ENCODE results near the gene RAC2.

The RAC2 gene

GRCh38 chr22:37199103-37199759 lies 44.8 kb downstream of the RAC2 start:
- H3K4me3 ChIP-seq (ENCODE audit: low read depth, low read length): peak overlapping the region; percentile 64
- TF ChIP-seq CTCF (IDR thresholded peaks at IDR 0.05; ENCODE audit: low read depth, low read length): peak; percentile 82

- peak overlapping the region; percentile 64 for H3K4me3 ChIP-seq (ENCODE audit: low read depth, low read length)
- peak; percentile 61 for TF ChIP-seq CTCF (IDR thresholded peaks at IDR 0.05; ENCODE audit: low read depth, low read length)
Observed at GRCh38 chr22:37198258-37199102, 45.6 kb downstream of the RAC2 start.

- no peak overlapping the region for H3K4me3 ChIP-seq (ENCODE audit: low read depth, low read length)
- no peak for TF ChIP-seq CTCF (IDR thresholded peaks at IDR 0.05; ENCODE audit: low read depth, low read length)
Observed at GRCh38 chr22:37197451-37198257, 46.4 kb downstream of the RAC2 start.

- TF ChIP-seq CTCF (IDR thresholded peaks at IDR 0.05; ENCODE audit: low read depth, low read length): 0 out of 2 replicates have a peak, but pooled peaks have one; percentile 8
- H3K4me3 ChIP-seq (ENCODE audit: low read depth, low read length): no peak overlapping the region
Observed at GRCh38 chr22:37196539-37197450, 47.3 kb downstream of the RAC2 start.

- TF ChIP-seq CTCF (IDR thresholded peaks at IDR 0.05; ENCODE audit: low read depth, low read length): no peak
- no peak overlapping the region for H3K4me3 ChIP-seq (ENCODE audit: low read depth, low read length)
Observed at GRCh38 chr22:37195921-37196320, 48.1 kb downstream of the RAC2 start.

GRCh38 chr22:37194750-37195149 lies 49.3 kb downstream of the RAC2 start:
- no peak overlapping the region for H3K4me3 ChIP-seq (ENCODE audit: low read depth, low read length)
- no peak for TF ChIP-seq CTCF (IDR thresholded peaks at IDR 0.05; ENCODE audit: low read depth, low read length)
